GM10266 (cell line): ENCODE data around the gene C11orf97.

Experiments used
- DNase-seq: peaks from one replicate; pipeline ENCODE4 v3.0.0; 2012; ENCODE audit errors: extremely low spot score
- TF ChIP-seq, protein P1 (sequence below): IDR thresholded peaks from 2 replicates; pipeline ENCODE4 v1.5.1; 2012; ENCODE audit warnings: mild to moderate bottlenecking, low read depth; ENCODE audit not compliant: control insufficient read depth, insufficient read depth; ENCODE audit errors: missing control alignments

The C11orf97 gene

DNA sequence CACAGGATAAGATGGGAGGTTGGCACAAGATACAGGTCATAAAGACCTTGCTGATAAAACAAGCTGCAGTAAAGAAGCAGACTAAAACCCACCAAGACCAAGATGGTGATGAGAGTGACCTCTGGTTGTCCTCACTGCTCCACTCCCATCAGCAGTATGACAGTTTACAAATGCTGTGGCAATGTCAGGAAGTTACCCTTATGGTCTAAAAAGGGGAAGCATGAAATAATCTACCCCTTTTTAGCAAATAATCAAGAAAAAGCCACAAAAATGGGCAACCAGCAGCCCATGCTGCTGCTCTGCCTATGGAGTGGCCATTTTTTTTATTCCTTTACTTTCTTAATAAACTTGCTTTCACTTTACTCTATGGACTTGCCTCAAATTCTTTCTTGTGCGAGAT, 46.2 kb downstream of the C11orf97 start:
- no peak for DNase-seq
- TF ChIP-seq, protein P1, sequence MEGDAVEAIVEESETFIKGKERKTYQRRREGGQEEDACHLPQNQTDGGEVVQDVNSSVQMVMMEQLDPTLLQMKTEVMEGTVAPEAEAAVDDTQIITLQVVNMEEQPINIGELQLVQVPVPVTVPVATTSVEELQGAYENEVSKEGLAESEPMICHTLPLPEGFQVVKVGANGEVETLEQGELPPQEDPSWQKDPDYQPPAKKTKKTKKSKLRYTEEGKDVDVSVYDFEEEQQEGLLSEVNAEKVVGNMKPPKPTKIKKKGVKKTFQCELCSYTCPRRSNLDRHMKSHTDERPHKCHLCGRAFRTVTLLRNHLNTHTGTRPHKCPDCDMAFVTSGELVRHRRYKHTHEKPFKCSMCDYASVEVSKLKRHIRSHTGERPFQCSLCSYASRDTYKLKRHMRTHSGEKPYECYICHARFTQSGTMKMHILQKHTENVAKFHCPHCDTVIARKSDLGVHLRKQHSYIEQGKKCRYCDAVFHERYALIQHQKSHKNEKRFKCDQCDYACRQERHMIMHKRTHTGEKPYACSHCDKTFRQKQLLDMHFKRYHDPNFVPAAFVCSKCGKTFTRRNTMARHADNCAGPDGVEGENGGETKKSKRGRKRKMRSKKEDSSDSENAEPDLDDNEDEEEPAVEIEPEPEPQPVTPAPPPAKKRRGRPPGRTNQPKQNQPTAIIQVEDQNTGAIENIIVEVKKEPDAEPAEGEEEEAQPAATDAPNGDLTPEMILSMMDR = no peak

DNA sequence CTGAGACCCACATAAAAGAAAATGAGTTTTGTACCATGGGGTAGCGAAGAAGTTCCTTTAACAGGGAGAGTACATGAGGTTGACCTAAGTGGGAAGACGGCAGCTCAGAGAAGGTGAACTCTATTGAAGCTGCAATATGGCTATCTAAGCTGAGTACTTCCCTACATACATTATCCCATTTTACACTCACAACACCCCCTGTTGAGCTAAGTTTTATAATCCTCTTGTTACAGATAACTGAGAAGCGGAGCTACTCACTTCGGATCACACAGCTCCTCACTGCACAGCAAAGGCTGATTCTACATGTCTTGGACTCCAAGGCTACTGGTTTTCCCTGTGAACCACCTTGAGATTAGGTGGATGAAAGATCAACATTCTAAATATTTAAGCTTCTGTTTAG, 46.7 kb downstream of the C11orf97 start:
- TF ChIP-seq, protein P1 = no peak
- no peak for DNase-seq

DNA sequence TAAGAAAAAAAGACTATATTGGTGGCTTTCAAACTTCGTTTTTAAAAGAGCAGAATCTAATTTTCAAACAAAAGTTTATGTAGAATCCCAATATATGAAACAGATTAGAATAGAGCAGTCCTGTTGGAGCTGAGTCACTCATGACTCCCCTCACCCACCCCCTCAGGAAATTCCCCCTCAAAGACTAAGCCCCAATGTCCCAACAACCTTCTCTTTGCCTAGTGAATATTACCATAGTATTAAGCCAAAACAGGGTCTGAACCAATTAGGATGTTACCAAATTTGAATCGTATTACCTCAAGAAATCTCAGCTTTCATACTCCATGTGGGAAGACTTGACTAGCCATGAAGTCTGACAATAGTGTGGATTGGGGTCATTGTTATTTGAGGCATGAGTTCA, 47.1 kb downstream of the C11orf97 start:
- TF ChIP-seq, protein P1 = no peak
- DNase-seq = no peak

DNA sequence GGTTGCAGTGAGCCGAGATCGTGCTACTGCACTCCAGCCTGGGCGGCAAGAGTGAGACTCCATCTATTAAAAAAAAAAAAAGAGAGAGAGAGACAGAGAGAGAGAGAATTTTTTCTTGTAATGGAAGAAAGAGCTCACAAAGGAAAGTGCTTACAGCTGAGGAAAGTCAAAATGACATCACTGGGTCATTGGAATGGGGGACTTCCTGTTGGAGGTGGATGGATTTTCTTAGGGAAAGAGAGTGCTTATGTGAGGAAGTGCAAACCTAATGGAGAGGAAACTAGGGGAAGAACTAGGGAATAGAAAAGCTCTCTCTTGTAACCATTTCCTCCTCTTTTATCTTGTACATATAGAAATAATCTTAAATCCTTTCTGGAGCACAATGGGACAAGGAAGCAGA, 48.6 kb downstream of the C11orf97 start:
- DNase-seq = no peak
- TF ChIP-seq, protein P1 = no peak

DNA sequence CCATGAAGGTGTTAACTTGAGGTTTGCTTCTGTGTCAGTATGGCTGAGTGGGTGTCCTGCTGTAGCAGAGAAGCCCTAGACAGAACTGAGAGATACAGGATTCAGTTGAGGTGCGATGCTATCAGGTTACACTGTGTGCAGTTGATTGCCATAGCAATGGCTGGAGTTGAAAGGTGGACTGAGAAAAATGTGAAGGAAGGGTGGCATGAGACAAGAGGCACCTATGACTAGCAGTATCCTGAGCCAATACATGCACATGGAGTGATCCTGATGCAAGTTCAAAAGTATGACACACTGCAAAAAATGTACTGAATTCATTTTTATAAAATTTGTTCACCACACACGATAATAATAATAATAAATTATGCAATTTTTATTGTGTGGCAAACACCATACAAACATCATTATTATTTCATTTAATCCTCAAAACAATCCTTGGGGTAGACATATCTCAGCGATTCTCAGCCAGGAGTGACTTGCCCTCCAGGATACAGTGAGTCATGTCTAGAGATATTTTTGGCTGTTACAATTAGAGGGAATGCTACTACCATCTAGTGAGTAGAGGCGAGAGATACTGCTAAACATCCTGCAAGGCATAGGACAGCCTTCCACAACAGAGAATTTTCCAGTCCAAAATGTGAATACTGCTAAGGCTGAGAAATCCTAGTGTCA, 51.1 kb downstream of the C11orf97 start:
- no peak for DNase-seq
- TF ChIP-seq, protein P1 = no peak

DNA sequence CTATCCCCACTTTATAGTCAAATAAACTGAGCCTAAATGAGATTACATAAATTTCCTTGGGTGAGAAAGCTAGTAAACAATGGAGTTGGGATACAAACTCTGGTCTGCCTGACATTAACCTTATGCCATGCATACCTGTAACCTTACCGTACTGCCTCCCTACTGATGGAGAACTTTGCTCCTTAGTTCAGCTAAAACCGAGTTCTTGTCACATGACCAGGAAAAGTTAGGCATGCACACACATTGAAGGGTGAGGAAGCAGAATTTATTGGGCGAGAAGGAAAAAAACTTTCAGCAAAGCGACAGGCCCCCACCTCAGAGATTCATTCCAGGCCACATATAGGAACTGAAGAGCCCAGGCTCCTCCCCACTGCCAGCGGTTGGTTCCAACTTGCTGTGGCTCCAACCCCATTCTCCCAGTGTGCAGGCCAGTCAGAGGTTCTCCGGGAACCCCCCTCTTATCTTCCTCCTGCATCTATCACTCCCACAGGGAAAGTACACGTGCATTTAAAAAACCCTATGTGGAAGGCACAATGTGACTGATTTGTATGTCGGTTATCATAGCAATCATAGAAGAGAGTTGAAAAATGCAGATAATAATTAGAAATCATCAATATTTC, 51.7 kb downstream of the C11orf97 start:
- TF ChIP-seq, protein P1 = no peak
- no peak for DNase-seq

DNA sequence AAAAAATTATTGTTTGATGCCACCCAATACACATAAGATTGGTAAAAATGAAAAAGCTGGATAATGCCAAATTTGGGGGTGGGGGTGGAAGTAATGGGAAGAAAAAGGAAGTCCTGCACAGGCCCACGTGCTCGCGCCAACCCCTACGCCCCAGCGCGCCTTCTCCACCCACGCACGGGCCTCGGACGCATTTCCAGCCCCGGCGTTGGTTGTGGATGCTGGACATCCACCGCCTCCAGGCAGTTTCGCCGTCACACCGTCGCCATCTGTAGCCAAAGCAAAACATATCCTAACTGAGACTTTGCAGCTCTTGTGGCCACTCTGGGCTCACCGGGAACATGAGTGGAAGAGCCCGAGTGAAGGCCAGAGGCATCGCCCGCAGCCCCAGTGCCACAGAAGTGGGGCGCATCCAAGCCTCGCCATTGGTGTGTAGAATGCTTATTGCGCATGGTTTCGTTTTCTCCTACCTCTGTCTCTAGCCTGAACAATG, 55.0 kb downstream of the C11orf97 start, which contains the start of gene PIWIL4:
TSS of gene PIWIL4 (plus strand) at position 188 of the 490 bp plus-strand sequence. CDS start at position 339, 151 bp downstream.
- DNase-seq = no peak
- TF ChIP-seq, protein P1 = no peak
